GM18520 (cell line): ENCODE results near the gene NAXD.
"Not testable (repeated sequence)": the region's sequence is repeated elsewhere in the genome, so short reads cannot be mapped to it uniquely, and the experiment has no call there.

Experiments
- ATAC-seq: cut with Tn5 transposase; IDR thresholded peaks from one replicate; pipeline ENCODE4 v1.9.1; 2021; ENCODE audit not compliant: unreplicated experiment

Gene NAXD

DNA sequence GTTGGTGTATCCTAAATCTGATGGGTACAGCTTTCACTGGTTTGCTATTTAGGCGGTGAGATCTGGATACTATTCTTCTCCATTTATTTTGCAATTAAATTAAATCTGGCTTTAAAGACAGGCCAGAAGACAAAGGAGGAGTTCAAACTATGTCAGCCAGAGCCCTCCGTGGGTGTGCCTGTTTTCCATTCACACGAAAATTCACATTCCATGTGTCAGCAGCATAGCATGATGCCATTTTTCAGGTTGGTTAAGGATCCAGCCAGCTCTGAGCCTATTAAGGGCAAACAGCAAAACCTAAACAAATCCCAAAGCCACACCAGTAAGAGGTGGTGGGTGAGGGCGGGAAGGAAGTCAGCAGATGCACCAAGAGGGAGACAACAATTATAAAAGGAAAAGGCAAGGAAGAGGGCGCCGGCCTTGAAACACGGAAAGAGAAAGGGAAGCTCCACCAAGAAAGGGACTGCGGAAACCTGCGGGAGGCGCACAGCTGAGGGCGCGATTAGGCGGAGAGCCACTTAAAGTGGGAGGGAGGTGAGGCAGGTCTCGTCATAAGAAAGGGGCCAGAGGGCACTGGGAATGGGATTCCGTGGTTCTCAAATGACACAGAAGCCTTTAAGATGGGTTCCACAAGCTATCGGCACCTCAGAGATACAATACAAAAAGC lies 47.6 kb downstream of the NAXD start:
- ATAC-seq, result no peak

DNA sequence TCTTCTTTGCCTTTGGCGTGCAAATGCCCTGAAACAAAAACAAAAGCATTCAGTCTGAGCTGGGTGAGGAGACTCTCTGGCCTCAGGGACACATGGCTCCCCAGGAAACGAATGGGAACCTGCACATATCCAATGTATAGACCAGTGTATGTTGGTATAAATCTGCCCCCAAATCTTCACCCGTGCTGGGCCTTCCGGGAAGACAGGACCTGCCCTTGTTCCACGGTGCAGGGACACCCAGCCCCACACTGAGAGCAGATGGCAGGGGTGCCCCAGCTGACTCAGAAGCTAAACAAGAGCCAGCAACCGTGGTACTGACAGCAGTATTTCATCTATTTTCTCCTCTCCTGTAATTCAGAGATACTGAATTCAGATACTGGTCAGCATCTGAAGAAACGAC lies 48.1 kb downstream of the NAXD start:
- ATAC-seq, result no peak

- no peak for ATAC-seq
Measured at GRCh38 chr13:110664041-110664440, 48.7 kb downstream of the NAXD start.

- no peak for ATAC-seq
Measured at GRCh38 chr13:110664673-110665072, 49.3 kb downstream of the NAXD start.

- no peak for ATAC-seq
Measured at GRCh38 chr13:110665491-110666254, 50.3 kb downstream of the NAXD start.

- ATAC-seq, result no peak
Measured at GRCh38 chr13:110666255-110666533, 50.8 kb downstream of the NAXD start.

GRCh38 chr13:110669036-110669435 lies 53.7 kb downstream of the NAXD start:
- no peak for ATAC-seq

DNA sequence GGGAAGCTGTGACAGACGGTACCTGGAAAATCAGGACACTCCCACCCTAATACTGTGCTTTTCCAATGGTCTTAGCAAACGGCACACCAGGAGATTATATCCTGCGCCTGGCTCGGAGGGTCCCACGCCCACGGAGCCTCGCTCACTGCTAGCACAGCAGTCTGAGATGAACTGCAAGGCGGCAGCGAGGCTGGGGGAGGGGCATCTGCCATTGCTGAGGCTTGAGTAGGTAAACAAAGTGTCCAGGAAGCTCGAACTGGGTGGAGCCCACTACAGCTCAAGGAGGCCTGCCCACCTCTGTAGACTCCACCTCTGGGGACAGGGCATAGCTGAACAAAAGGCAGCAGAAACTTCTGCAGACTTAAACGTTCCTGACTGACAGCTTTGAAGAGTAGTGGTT lies 54.5 kb downstream of the NAXD start:
- not testable (repeated sequence) for ATAC-seq

GRCh38 chr13:110676595-110677587 lies 61.5 kb downstream of the NAXD start:
- ATAC-seq, result peak; percentile 68

GRCh38 chr13:110677731-110678545 lies 62.6 kb downstream of the NAXD start:
- ATAC-seq, result no peak

DNA sequence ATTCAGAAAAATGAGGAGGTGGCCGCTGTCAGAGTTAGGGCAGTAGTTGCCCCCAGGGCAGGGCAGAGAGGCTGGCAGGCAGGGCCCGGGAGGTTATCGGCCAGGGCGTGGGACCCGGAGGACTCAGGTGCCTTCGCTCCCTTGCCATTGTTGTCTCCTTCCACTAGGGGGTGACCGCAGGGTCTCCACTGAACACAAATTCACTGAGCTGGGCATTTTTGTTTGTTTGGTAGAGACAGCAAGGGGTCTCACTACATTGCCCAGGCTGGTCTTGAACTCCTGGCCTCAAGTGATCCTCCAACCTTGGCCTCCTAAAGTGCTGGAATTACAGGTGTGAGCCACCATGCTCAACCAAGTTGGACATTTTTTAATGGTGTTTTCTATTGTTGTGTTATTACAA lies 65.5 kb downstream of the NAXD start:
- no peak for ATAC-seq

GRCh38 chr13:110681868-110682550 lies 66.7 kb downstream of the NAXD start:
- ATAC-seq, result no peak

DNA sequence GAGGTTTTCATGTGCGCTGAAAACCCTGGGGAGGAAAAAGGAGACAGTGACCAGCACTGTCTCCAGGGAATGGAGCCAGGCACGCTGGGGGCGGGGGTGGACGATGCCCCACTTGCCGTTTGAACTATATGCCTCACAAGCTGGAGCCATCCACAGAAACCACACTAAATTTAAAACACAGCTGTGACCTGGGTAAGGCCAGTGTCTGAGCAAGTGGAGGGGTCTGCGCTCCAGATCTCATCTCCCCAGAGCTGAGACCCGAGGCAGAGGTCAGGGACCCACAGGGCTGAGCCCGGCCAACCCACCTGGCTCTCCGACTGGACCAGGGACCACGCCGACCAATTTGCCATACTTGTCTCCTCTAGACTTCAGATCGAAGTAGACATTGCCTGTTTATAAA lies 67.4 kb downstream of the NAXD start:
- no peak for ATAC-seq

GRCh38 chr13:110683203-110683883 lies 68.0 kb downstream of the NAXD start:
- no peak for ATAC-seq

DNA sequence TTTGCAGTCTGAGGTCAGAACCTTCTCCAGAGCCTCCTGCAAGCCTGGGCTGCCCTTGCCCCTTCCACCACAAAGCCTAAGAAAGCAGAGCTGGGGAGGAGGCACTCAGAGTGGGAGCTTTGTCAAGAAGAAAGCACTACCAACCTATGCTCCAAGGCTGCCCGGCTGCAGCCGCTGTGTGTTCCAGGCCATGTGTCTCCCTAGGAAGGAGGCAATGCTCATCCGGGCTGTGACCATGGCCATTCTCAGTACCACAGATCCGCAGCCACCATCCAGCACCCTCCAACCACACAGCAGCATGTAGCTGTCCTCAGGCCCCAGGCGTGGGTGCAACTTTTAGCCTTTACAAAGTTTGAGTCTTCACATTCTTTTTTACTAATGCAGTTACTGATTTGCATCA lies 68.6 kb downstream of the NAXD start:
- no peak for ATAC-seq

GRCh38 chr13:110684388-110685056 lies 69.2 kb downstream of the NAXD start:
- no peak for ATAC-seq

DNA sequence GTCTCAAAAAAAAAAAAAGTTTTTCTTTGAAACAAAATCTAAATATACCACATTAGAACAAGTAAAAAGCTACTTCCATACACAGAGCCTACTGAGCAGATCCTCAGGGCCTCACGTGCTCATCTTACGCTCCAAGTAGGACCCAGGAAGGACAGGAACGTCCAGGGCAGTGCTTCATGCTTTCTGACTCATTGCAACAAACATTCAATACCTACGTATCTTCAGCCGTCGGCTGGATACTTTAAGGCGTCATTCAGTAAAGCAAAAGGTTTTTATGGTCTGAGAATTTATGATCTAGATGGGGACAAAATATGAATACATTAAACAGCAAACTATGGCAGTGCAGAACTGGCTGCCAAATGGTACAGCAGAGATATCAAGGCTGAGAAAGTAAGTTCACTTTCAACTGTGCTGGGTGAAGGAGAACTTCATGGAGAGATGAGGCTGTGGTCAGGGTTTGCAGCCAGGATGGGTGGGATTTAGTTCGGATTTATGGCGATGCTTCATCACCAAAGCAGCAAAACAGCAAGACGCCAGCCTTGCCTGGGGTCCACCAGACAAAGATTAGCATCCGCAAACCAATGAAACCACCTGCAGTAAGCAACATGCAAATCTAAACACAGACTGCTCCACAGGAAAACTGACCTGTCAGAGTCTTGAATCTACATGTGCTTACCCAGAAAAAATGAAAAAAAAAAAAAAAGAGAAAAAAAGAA lies 70.1 kb downstream of the NAXD start:
- ATAC-seq, result no peak

DNA sequence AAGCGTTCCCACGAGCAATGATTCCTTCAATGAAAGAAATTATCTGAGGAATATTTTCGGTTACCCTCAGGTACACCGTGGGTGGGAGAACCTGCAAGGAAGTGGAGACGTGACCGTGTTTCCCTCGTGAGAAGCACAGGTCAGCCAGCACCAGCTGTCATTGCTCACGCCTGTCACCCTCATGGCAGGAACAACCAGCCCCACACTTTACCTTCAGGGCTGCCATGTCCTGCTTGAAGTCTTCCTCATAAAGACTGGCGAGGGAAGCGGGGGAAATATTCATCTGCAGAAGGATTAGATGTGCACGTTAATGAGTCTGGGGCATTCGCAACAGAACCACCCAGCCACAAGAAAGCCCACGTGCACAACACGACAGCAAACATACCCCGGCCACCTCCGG lies 72.4 kb downstream of the NAXD start:
- ATAC-seq, result no peak

GRCh38 chr13:110689041-110689440 lies 73.7 kb downstream of the NAXD start:
- no peak for ATAC-seq
